Measurements from ENCODE around the gene RCBTB2.
"Not testable (repeated sequence)": the region's sequence is repeated elsewhere in the genome, so short reads cannot be mapped to it uniquely, and the experiment has no call there.

Gene RCBTB2

DNA sequence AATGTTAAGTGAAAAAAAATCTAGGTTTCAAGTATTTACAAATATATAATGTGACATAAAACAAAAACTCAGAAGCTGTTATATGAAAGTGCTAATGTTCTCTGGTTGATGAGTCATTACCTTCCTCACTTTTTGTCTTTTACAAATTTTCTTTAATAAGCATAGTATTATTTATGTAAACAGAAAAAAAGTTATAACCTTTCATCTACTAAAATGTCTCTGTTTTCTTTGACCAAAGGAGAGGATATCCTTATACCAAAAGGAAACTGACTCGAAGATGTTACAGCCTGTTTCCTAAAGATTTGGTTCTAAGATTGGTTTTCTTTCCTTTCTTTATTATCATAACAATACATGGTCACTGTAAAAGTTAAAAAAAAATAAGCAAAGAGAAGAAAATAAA lies 38.0 kb downstream of the RCBTB2 start:
- no peak for DNase-seq (ENCODE audit: low spot score)

DNA sequence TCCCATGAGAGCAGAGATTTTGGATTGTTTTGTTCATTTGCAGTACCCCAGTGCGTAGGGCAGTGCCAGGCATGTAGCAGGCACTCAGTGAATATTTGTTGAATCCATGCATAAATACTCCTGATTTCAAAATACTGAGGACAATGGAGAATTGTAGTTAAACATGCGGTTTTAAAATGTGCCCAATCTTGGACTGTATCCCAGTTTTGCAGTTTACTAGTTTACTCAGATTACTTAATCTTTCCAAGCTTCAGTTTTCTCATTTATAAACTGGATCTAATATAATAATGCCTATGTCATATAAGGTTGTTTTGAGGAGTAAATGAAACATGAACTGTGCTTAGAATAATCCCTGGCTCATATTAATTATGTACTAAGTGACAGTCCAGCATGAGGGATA lies 39.0 kb downstream of the RCBTB2 start:
- no peak for DNase-seq (ENCODE audit: low spot score)

DNA sequence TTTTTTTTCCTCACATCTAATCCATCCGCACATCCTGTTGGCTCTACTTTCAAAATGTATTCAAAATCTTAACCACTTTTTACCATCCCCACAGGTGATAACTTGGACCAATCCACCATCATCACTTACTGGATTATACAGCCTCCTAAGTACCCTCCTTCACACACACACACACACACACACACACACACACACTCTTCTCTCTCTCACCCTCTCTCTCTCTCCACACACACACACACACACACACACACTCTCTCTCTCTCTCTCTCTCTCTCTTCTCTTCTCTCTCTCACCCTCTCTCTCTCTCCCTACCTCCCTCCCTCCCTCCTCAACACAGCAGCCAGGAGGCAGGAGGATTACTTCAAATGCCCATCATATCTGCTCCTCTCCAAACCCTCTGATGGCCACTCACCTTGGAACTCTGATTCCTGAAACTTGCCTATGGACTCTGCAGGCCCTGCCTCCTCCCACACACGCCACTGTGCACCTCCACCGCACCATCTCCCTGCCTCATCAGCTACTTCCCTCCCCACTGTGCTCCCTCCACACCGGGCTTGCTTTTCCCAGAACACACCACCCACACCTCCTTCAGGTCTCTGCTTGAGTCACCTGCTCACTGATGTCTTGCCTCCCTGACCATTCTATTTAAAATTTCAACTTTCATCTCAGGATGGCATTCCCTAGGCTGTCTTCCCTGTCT lies 39.7 kb downstream of the RCBTB2 start:
- DNase-seq (ENCODE audit: low spot score): no peak

DNA sequence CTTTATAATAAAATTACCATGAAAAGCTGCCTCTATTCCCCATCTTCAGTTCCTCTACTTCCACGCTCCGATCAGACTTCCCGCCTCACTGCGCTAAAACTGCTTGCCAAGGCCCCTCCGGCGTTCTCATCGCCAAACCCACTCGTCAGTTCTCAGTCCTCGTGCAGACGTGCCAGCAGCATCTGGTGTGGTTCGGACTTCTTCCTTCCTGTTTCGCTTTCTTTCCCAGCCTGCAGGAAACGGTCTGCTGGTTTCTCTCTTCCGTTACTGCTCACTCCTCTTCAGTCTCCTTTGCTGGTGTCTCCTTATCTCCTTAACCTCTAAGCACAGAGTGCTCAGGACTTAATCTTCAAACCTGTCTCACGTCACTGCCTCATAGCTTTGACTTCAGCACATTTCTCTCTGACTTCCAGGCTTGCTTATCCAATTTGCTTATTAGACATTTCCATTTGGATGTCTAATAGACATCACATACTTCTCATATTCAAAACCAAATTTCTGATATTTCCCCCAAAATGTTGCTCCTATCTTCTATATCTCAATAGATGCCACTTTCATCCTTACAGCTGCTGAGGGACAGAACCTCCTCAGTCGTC lies 40.3 kb downstream of the RCBTB2 start:
- peak; percentile 41 for DNase-seq (ENCODE audit: low spot score)

DNA sequence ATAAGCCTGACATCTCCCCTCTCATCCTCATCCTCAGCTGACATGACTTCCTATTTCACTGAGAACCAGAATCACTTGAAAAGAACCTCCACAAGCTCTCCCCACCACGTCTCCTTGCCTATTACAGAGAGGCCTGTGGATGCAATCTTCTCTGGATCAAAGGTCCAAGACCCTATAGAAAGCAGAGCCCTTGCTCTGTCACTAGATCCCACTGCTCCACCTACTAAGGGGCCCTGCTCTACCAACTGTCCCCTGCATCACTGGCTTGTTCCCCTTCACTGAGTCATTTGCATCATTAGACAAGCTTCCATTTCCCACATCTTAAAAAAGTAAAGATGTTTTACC lies 40.8 kb downstream of the RCBTB2 start:
- DNase-seq (ENCODE audit: low spot score): peak; percentile 8

DNA sequence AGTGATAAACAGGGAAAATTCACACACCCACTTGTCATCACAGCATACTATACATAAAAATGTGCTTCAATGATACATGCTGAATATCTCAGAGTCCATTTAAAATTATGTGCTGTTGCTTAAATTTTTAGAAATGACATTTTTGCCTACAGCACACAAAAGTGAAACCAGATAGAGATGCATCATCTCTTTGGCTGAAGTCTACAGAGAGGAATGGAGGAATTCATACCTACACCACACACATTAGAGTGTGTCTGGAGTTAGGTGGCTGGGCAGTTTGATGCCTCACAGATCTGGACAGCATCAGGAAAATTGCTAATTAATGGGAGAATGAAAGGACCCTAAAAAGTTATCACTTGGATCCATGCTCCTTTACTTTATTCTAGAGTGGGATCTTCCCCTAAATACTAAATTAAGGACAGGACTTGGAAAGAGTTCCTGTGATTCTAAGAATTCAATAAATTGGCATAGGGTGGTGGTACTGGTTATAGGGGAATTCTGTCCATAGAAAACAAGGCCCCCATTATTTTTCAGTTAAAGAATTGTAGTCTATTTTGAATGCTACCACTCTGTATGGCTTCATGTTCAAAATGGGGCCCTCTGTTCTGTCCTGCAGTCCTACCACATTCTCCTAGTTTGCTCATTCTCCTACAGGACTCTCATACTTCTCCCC lies 41.3 kb downstream of the RCBTB2 start:
- DNase-seq (ENCODE audit: low spot score): no peak

DNA sequence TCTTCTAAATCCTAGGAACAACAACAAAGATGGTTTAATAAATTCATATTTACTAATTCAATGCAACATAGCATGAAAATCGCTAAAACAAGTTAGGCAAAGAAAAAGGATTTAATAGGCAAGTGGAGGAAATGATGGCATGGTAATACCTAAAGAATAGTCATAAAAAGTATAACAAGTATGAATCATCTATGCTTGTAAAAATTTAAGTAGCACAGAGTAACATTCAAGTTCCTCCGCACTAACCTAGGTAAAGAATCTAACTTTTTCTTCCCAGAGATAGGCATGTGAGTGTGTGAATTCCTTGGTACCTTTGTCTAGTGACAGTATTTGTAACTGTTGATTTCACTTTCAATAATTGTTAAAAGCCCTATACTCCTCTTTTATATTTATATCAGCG lies 42.6 kb downstream of the RCBTB2 start:
- no peak for DNase-seq (ENCODE audit: low spot score)

DNA sequence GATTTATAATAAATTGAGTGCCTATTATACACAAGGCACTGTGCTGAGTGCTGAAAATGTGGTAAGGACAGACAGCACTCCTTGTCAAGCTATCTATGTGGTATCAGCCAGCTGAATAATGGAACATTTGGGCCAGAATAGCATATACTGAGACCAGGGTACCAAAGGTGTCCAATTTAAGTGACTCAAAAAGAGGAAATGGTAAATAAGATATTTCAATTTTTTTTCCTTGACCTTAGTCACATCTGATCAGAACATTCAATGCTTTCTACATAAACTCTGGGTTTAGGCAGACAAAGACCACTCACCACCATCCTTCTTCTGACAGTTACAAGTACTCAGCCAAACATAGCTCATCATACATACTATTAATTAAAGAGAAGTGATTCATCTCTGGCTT lies 43.2 kb downstream of the RCBTB2 start:
- DNase-seq (ENCODE audit: low spot score): no peak

DNA sequence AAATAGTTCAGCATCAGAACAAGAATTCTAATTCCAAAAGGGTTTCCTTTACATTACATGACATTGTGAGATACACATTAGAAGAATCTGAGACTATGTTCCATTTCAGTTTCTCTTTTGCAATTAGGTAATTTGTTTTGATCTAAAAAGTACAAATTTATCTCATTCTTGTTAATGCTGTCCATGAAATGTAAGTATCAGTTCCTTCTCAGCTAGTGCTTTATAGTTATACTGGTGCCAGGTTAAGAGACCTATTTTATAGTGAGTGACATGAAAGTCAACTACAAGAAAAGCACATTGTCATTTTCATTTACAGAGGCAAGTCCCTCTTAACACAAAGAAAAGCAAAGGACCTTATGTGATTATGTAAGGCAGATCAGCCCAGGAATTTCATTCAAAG lies 43.9 kb downstream of the RCBTB2 start:
- DNase-seq (ENCODE audit: low spot score): no peak

DNA sequence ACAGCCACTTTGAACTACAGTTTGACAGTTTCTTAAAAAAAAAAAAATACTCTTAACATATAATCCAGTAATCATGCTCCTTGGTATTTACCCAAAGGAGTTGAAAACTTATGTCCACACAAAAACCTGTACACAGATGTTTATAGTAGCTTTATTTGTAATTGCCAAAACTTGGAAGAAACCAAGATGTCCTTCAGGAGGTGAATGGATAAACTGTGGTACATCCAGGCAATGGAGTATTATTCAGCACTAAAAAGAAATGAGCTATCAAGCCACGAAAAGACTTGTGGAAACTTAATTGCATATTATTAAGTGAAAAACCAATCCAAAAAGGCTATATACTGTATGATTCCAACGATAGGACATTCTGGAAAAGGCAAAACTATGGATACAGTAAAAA lies 44.9 kb downstream of the RCBTB2 start:
- no peak for DNase-seq (ENCODE audit: low spot score)

DNA sequence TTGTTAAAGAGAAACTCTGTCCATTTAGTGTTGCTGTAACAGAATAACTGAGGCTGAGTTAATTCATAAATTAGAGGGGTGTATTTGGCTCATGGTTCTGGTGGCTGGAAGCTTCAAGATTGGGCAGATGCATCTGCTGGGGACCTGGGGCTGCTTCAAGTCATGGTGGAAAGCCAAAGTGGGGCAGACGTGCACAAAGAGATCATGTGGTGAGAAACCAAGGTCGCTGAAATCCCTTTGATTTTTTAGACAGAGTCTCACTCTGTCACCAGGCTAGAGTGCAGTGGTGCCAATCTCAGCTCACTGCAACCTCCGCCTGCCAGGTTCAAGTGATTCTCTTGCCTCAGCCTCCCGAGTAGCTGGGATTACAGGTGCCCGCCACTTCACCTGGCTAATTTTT lies 46.0 kb downstream of the RCBTB2 start:
- DNase-seq (ENCODE audit: low spot score): no peak

DNA sequence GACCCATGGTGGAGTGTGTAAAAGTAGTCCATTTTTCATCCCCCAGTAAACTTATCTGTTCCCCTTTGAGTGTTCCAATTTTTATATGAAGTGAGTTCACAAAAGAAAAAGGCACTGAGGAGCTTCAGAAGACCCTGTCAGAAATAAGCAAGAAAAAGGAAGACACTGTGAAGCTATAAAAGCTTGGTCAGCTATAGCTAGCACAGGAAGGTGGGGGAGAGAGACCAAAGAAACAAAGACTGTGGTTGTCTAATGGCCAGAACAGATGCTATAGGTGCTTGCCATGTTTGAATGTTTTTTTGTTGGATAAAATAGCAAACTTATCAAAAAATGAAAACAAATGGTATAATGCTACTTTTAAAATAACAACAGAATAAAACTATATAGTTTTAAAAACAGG lies 46.5 kb downstream of the RCBTB2 start:
- no peak for DNase-seq (ENCODE audit: low spot score)

DNA sequence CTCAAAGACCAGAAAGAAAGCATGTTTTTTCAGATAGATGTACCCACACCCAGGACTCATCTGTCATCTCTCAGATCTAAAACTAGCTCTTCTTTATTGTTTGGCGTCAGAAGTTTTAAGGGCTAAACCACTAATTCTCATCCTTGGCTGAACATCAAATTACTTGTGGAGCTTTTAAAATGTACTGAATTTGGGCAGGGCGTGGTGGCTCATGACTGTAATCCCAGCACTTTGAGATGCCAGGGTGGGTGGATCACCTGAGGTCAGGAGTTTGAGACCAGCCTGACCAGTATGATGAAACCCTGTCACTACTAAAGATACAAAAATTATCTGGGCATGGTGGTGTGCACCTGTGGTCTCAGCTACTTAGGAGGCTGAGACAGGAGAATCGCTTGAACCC lies 47.4 kb downstream of the RCBTB2 start:
- no peak for DNase-seq (ENCODE audit: low spot score)

DNA sequence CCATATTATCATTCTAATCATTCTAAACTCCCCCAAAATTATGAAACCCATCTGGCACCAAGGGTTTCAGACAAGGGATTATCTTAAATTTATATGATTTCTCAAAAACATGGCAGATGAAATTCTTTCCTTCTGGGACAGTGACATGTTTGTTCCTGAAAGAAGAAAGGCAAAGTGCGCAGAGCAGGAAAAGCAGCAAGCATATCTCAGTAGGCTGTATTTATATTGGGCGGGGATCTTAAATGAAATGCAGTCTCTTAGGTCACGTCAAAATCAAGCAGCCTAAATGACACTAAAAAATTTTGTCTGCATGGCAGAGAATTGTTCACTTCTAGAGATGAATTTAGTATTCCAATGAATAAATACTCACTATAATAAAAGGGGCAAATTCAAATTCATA lies 49.3 kb downstream of the RCBTB2 start:
- no peak for DNase-seq (ENCODE audit: low spot score)

DNA sequence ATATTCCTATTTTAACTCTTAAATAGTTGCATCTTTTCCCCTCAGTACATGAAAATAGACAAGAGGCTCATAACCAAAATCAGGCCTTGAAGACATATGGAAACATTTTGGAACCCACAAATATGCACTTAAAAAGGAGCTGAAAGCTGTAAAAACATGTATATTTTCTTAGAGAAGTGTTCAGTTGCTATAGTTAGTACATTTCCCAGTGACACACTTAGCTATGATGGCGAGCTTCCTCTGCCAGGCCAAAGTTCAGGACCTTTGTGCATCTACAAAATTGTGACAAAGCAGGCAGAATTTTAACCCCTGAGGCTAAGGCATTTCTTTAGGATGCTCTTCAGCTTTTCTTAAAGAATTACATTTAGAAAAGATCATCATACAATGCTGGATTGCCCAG lies 54.5 kb downstream of the RCBTB2 start:
- no peak for DNase-seq (ENCODE audit: low spot score)

DNA sequence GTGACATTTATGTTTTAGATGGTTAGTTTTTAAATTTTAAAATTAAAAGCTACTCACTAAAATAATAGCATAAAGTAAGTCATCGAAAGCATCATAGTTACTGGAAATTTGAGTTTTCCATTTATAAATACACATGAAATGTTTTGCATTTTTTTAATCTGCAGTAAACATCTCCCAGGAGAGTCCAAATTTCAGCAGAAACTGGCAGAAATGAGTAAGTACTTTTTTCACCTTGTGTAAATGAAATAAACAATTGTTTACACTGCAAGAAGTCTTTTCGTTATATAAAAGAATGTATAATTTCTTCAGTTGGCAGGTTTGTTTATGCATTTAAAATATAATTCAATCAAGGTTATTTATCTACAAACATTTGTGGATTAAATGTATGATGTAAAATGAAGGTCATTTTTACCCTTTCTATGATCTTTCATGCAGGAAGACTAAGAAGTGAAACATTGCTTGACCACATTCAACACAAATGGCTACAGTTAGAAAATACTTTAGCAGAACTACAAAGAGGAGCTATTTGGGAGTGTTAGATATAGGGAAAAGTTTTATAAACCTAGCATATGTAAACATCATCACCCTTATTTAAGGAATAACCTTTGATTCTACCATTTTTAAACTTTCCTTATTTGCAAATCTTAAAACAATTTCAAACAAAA lies 55.6 kb downstream of the RCBTB2 start:
- no peak for DNase-seq (ENCODE audit: low spot score)

DNA sequence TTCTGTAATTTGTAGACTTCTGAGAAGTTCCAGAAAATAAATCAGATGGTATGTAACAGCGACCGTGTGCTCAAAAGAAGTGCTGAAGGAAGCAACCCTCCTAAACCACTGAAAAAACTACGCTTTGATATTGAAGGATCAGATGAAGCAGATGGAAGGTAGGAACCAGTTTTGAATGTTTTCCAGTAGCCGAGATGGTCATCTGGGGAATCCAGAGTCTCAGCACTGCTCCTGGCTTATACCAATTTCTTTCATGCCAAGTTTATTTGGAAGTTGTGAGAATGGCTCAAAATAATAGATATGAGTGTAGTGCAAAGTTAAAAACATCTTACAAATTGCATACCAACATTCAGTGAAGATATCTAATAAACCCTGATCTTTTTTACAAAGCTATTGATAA lies 56.2 kb downstream of the RCBTB2 start:
- no peak for DNase-seq (ENCODE audit: low spot score)

DNA sequence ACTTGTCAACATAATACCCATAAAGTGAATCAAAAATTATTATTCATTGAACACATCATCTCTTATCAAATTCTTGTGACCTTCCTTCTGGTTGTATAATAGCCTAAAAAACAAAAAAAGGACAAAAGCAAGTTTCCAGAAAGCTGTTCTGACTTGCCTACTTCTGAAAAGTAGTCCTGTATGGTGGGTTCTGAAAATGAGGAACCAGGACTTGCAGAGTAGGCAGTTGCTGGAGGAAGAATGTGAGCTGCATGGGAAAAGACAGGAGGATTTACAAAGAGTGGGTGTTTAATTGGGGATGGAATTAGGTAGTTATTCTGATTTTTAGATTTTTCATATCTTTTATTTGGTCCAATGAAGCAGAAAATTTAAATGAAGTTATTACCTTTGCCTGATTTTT lies 56.7 kb downstream of the RCBTB2 start:
- DNase-seq (ENCODE audit: low spot score): no peak

DNA sequence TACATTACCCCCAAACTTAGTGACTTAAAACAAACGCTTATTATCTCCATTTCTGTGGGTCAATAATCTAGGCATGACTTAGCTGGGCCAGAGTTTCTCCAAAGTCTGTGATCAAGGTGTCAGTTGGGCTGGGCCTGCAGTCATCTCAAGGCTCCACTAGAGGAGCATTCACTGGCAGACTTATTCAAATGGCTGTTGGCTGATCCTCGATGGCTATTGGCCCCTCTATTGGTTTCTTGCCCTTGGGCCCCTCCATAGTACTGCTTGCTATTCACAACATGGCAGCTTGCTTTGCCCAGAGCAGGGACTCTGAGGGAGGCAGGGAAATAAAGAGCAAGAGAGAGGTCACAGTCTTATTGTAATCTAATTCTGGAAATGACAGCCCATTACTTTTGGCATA lies 57.6 kb downstream of the RCBTB2 start:
- no peak for DNase-seq (ENCODE audit: low spot score)

DNA sequence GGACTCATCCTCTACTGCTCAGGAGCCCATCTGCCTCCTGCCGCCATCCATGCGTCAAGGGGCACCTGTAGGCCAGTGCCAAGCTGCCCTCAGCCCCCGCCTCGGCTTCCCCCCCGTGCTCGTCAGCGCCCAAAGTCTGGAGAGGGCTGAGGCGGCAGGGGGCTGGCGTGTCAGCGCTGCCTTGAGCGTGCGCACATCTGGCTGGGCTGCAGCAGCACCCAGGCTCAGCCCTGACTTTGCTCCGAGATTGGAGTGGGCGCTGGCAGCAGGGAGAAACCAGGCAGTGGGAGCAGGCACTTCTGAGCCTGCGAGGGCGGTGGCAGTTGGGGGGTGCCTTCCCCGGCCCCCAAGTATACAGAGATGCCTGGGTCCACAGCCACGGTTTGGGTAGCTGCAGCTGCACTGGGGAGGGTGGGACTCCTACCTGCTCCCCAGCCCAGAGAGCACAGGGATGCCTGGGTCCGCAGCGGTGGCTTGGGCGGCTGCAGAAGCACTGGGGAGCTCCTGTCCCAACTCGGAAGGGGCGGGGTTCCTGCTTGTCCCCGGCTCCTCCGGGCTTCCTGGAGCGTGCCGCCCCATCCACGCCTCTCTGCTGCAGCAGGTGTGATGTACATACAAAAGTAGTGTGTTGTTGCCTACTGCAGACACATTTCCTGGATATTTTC lies 75.2 kb downstream of the RCBTB2 start:
- DNase-seq (ENCODE audit: low spot score): no peak

DNA sequence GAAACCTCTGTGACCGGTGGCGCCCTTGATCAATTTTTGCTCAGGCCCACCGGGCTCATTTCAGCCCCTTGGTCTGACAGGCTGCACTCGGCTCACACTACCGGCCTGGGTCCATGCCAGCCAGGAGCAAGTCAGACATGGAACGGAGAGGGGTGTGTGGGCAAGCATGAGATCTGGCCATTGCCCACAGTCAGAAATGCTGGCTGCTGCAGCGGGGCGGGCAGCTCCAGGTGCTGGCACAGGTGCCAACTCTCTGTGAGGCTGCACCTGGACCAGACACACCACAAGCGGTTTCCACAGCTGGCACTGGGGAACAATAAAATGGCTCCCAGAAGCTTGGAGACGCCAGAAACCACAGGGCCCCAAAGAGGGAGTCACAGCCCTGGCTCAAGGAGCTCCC lies 76.3 kb downstream of the RCBTB2 start:
- DNase-seq (ENCODE audit: low spot score): no peak

DNA sequence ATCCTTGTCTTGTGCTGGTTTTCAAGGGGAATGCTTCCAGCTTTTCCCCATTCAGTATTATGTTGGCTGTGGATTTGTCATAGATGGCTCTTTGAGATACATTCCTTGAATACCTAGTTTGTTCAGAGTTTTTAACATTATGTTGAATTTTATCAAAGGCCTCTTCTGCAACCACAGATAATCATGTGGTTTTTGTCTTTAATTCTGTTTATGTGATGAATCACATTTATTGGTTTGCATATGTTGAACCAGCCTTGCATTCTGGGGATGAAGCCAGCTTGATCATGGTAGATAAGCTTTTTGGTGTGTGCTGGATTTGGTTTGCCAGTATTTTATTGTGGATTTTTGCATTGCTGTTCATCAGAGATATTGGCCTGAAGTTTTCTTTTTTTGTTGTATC lies 81.7 kb downstream of the RCBTB2 start:
- DNase-seq (ENCODE audit: low spot score): not testable (repeated sequence)

DNA sequence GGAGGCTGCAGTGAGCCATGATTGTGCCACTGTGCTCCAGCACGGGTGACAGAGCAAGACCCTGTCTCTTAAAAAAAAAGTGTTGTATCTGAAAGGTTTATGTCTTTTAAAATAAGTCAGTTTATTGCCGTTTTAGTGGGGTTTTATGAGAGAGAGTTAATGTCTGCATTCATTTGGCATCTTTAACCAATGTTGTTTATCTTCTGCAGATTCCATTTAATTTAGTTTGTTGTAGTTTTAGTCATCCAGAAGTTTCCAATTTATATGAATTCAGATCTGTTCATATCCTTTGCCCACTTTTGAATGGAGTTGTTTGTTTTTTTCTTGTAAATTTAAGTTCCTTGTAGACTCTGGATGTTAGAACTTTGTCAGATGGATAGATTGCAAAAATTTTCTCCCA lies 83.2 kb downstream of the RCBTB2 start:
- DNase-seq (ENCODE audit: low spot score): no peak
